ENCODE data around the gene MYO5B. TPM values are rescaled to one million over a fixed set of nuclear protein-coding genes. Genes with fewer than 3 reads are reported as not detected.

MYO5B gene
- total and polyA plus RNA-seq, 8 donors: 6.2 to 25.3 (median 12.6) TPM

DNA sequence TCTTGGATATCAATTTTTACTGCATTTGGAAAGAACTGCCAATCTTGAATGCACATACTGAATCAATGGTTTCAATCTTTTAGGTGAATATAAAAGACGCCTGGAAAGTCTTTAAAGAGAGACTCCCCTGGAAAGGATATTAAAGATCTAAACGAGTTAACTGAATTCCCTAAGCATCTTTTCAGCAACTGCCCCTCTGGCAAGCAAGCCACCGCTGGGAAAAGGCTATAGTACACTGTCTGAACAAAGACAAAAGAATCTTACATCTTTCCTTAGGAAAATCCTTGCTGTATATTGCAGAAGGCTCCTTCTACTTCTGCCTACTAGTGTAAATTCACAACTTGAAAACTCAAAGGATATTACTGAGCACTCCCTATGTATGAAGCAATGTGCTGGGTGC, 28.0 kb downstream of the MYO5B start:
- FAIRE-seq: no peak
- TF ChIP-seq, protein P1, sequence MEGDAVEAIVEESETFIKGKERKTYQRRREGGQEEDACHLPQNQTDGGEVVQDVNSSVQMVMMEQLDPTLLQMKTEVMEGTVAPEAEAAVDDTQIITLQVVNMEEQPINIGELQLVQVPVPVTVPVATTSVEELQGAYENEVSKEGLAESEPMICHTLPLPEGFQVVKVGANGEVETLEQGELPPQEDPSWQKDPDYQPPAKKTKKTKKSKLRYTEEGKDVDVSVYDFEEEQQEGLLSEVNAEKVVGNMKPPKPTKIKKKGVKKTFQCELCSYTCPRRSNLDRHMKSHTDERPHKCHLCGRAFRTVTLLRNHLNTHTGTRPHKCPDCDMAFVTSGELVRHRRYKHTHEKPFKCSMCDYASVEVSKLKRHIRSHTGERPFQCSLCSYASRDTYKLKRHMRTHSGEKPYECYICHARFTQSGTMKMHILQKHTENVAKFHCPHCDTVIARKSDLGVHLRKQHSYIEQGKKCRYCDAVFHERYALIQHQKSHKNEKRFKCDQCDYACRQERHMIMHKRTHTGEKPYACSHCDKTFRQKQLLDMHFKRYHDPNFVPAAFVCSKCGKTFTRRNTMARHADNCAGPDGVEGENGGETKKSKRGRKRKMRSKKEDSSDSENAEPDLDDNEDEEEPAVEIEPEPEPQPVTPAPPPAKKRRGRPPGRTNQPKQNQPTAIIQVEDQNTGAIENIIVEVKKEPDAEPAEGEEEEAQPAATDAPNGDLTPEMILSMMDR (IDR thresholded peaks at IDR 0.05): no peak
- Histone ChIP-seq H3K9me3 (no peaks in the 10 kb centered on the region), H3K4me1 (peaks cover 0 to 11% (median 0%) of the 10 kb centered on the region in 3 donors), H3K4me3 (no peak overlapping the region), H3K36me3 (no peaks in the 10 kb centered on the region), H3K27ac (no peak overlapping the region), H3K27me3 (no peaks in the 10 kb centered on the region)
- no peak for ATAC-seq
- no peak for DNase-seq
- intact Hi-C loops (cut with DNase I): no loop called here
- 83 to 86% methylated on average over 3 of the region's 3 CpGs for WGBS, 2 donors

DNA sequence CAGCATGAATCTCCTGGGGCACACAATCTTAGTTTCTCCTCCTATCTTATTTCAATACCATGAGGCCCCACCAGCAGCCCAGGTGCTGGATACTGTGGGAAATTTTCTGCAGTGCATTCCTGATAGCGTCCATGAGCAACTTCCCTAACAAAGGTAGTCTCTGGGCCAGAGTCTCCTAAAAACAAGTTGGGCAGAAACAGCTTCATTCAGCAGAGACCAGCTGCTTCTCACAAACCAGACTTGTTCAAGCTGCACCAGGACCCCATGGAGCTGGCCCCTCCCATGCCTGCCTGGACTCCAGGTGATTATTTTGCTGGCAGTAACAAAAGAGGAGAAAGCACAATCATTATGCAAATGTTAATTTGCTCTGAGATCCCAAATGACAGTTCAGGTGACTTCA, 31.4 kb downstream of the MYO5B start:
- no peak for FAIRE-seq
- intact Hi-C loops (cut with DNase I): no loop called here
- no peaks in the 10 kb centered on the region for H3K36me3 ChIP-seq
- H3K4me1 ChIP-seq: peaks cover 19 to 33% (median 20%) of the 10 kb centered on the region in 3 donors
- H3K9me3 ChIP-seq: no peaks in the 10 kb centered on the region
- no peak for ATAC-seq
- no peak overlapping the region for H3K27ac ChIP-seq
- H3K27me3 ChIP-seq: no peaks in the 10 kb centered on the region
- no peak for DNase-seq
- H3K4me3 ChIP-seq: no peak overlapping the region
- 18 to 30% methylated on average over 1 of the region's 1 CpG for WGBS, 2 donors
- TF ChIP-seq, protein P1 (IDR thresholded peaks at IDR 0.05): no peak

DNA sequence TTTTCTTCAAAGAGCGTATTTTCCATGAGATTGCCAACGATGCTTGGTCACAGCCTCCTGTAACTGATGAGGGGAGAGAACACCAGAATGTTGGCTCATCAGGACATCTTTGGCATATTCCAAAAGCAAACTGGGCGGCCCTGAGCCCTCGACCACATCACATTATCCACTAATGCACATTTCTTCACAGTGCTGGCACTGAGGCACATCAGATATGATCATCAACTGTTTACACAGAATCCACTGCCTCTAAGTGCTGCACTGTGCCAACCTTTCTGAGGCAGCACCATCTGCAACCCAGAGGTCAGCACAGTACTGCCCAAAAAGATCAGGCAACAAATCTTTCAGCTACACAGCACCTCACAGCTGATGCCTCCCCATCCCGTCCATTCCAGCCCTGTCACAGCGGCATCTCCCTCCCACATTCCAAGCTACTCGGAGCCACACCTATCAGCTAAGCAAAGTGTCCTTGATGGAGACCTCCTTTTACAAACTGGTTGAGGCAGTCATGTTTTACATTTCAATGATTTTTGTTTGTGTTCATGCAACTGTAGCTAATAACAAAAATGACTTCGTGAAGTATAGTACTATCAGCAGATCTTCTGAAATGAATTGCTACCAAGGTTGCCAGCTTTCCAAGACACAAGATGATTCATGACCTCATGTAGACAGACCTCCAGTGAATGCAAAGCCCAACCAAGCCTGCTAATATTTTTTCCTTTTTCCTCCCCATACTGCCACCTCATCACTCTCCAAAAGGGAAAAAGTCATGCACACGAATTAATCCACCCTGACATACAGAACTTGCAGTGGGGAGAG, 32.3 kb downstream of the MYO5B start:
- Histone ChIP-seq H3K36me3 (no peaks in the 10 kb centered on the region), H3K4me1 (peaks cover 20 to 34% (median 21%) of the 10 kb centered on the region in 3 donors), H3K4me3 (no peak overlapping the region), H3K27ac (no peak overlapping the region), H3K27me3 (no peaks in the 10 kb centered on the region), H3K9me3 (no peaks in the 10 kb centered on the region)
- intact Hi-C loops (cut with DNase I): no loop called here
- FAIRE-seq (no peak), ATAC-seq (peak in 2 of 4 donors; percentile 20 to 22), DNase-seq (no peak)
- TF ChIP-seq, protein P1 (IDR thresholded peaks at IDR 0.05): no peak
- 52 to 53% methylated on average over 9 of the region's 9 CpGs for WGBS, 2 donors

DNA sequence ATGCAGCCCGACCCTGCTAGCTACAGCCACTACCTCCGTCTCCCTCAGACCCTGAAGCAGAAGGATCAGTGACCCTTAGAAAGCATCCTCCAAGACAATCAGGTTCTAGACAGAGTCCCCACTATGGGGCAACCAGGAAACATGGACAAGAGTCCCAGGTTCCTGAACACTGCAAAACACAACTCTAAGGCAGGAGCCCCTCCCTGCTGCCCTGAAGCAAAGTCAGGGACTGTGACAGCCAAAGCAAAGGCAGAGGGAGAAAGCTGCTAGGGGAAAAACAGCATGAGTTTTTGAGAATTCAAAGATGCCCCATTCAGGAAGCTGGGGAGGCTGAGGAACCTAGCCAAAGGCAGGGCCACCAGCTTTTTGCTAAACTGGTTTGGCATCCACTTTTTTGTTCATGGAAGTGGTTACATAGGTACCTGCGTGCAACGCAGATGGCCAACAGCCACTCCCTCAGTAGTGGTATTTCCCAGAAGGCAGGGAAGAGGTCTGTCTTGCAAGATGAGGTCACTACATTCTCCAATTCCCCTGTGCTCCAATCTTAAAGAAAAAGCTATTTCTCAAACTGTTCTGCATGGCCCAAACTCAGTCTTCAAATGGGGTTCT, 33.2 kb downstream of the MYO5B start:
- Histone ChIP-seq H3K9me3 (no peaks in the 10 kb centered on the region), H3K4me3 (no peak overlapping the region), H3K27me3 (no peaks in the 10 kb centered on the region), H3K27ac (no peak overlapping the region), H3K36me3 (no peaks in the 10 kb centered on the region), H3K4me1 (peaks cover 20 to 34% (median 21%) of the 10 kb centered on the region in 3 donors)
- 74 to 80% methylated on average over 4 of the region's 4 CpGs for WGBS, 2 donors
- ATAC-seq (peak in 1 of 4 donors; percentile 14), FAIRE-seq (no peak), DNase-seq (no peak)
- intact Hi-C loops (cut with DNase I): no loop called here
- TF ChIP-seq, protein P1 (IDR thresholded peaks at IDR 0.05): no peak

DNA sequence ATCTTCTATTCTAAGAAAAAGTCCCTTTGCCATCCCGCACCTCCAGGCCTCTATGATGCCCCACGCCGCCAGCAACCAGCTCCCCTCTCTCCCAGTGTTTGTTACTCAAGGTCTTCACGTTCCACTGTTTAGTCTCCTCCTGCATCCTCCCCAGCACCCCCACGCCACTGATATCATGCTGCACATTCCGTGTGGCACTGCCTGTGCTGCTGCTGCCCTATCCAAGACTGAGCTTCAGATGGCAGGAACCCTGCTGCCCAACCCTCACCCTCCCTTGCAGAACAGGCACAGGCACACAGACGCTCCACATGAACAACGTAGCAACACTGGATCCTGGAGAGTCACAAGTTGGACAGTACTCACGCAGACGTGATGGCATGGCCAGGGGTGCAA, 35.3 kb downstream of the MYO5B start:
- FAIRE-seq (no peak), ATAC-seq (peak; percentile 11 to 28 (median 16)), DNase-seq (no peak)
- TF ChIP-seq, protein P1 (IDR thresholded peaks at IDR 0.05): no peak
- peak overlapping the region in 1 of 4 donors; percentile 50 for H3K27ac ChIP-seq
- H3K4me3 ChIP-seq: no peak overlapping the region
- H3K9me3 ChIP-seq: no peaks in the 10 kb centered on the region
- intact Hi-C loops (cut with DNase I): no loop called here
- no peaks in the 10 kb centered on the region for H3K36me3 ChIP-seq
- H3K27me3 ChIP-seq: no peaks in the 10 kb centered on the region
- WGBS, 2 donors: 52 to 54% methylated on average over 10 of the region's 10 CpGs
- H3K4me1 ChIP-seq: peaks cover 20 to 34% (median 21%) of the 10 kb centered on the region in 3 donors
